Endometrial microvascular endothelial cells (primary cell): ENCODE measurements around the gene RILPL2. TPM values are rescaled to one million over a fixed set of nuclear protein-coding genes. Genes with fewer than 3 reads are reported as not detected.
"Not testable (repeated sequence)": the region's sequence is repeated elsewhere in the genome, so short reads cannot be mapped to it uniquely, and the experiment has no call there.

Experiments
- in situ Hi-C: cut with HindIII; loops from 2 replicates; pipeline ENCODE4 v1.10.0; 2017; ENCODE audit warnings: low sequenced_read_pairs, low pct_unique_long_range_greater_than_20kb; ENCODE audit errors: inconsistent ontology term
- total RNA-seq: library from RNA; depleted of rRNA; stranded (reverse); fragments of >200 nt; gene quantifications from one replicate; pipeline ENCODE4 v1.2.3, GENCODE V29; 2015; ENCODE audit errors: inconsistent ontology term

Gene RILPL2
- total RNA-seq: 3.4 TPM

GRCh38 chr12:123436017-123436964 lies at the start of gene RILPL2:
Gene RILPL2, minus strand, starts transcription at chr12:123436684. Its CDS starts 264 bp downstream, at chr12:123436420.
- in situ Hi-C loops: no loop called here

- in situ Hi-C loops: no loop called here
Observed at GRCh38 chr12:123485756-123486155, 49.3 kb upstream of the RILPL2 start.

- in situ Hi-C loops: no loop called here
Observed at GRCh38 chr12:123483602-123484248, 47.2 kb upstream of the RILPL2 start.

- in situ Hi-C loops: no loop called here
Observed at GRCh38 chr12:123482876-123483275, 46.4 kb upstream of the RILPL2 start.

GRCh38 chr12:123481251-123481650 lies 44.8 kb upstream of the RILPL2 start:
- in situ Hi-C loops: not testable (repeated sequence)

- in situ Hi-C loops: no loop called here
Observed at GRCh38 chr12:123479442-123480180, 43.1 kb upstream of the RILPL2 start.

GRCh38 chr12:123478762-123479161 lies 42.3 kb upstream of the RILPL2 start:
- in situ Hi-C loops: no loop called here

GRCh38 chr12:123478069-123478468 lies 41.6 kb upstream of the RILPL2 start:
- in situ Hi-C loops: no loop called here

- in situ Hi-C loops: no loop called here
Observed at GRCh38 chr12:123475246-123475703, 38.8 kb upstream of the RILPL2 start.

GRCh38 chr12:123474485-123475245 lies 38.2 kb upstream of the RILPL2 start:
- in situ Hi-C loops: no loop called here

GRCh38 chr12:123472438-123472849 lies 36.0 kb upstream of the RILPL2 start:
- in situ Hi-C loops: no loop called here

- in situ Hi-C loops: no loop called here
Observed at GRCh38 chr12:123471374-123472068, 35.0 kb upstream of the RILPL2 start.

GRCh38 chr12:123469978-123470377 lies 33.5 kb upstream of the RILPL2 start:
- in situ Hi-C loops: no loop called here

GRCh38 chr12:123468786-123469185 lies 32.3 kb upstream of the RILPL2 start:
- in situ Hi-C loops: no loop called here

GRCh38 chr12:123465084-123465483 lies 28.6 kb upstream of the RILPL2 start:
- in situ Hi-C loops: no loop called here

- in situ Hi-C loops: not testable (repeated sequence)
Observed at GRCh38 chr12:123463174-123463573, 26.7 kb upstream of the RILPL2 start.

GRCh38 chr12:123457980-123458779 lies 21.7 kb upstream of the RILPL2 start, which contains the start of gene SNRNP35:
Gene SNRNP35, plus strand, starts transcription at chr12:123458139. Its CDS starts 7,402 bp downstream, at chr12:123465541.
- in situ Hi-C loops: no loop called here
